Measurements from ENCODE around the gene PLCG1.
"Not testable (repeated sequence)": the region's sequence is repeated elsewhere in the genome, so short reads cannot be mapped to it uniquely, and the experiment has no call there.

Gene PLCG1

DNA sequence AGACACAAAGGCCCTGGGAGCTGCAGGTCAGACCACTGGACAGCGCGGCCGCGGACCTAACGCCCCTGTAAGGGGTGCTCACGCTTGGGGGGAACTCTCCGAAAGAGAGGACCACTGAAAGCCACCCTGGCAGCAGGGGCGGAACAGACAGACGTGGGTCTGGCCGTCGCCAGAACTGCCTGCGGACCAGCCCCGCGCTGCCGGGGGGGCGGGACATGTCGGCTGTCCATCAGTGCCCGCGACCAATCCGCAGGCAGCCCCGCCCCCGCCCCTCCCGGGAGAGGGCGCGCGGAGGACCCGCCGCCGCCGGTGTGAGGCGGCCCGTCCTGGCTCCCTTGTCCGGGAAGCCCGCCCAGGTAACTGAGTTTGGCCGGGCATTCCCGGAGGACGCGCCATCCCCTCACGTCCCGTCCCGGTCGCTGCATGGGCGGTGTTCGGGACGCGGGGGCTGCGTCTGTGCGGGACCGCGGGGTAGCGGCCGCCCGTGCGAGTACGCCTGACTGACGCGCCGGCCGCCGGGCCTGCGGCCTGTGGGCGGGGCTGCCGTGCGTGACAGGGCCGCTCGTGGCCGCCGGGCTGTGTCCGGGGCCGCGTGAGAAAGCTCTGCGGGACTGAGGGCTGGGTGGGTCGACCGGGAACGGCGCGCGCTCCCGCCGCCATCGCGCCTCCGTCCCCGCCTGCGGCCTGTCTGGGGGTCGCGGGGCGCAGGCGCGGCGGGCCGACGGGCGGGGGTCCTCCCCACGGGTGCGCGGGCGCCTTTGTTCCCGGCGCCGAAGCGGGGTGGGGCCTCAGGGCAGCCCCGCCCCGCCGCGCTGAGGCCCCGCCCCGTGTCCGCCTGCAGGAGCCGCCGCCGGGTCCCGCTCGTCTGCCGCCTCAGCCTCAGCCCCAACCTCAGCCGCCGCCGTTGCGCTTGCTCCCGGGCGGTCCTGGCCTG, at the start of gene PLCG1:
Gene PLCG1, plus strand, starts transcription at position 864 of the 934 bp plus-strand sequence. CDS start 99 bp downstream, outside the sequence.
- in situ Hi-C loops (cut with MboI; ENCODE audit: low sequenced_read_pairs) = no loop called here

DNA sequence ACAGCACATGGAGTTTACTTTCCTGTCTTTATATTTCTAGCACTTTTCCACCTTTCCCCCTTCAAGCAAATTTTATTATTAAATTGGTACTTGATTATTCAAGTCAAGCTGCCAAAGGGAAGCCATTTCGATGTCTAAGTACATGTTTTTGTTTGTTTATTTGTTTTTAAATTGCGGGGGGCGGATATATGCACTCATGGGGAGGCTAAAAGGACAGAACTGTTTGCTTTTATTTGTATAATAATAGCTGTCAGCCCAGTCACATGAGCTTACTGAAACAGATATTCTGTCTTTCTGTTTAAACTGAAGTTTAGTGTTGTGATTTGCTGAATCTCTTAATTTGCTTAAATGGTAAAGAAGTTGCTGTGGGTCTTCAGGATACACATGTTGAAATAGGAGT, 49.6 kb upstream of the PLCG1 start:
- in situ Hi-C loops (cut with MboI; ENCODE audit: low sequenced_read_pairs) = no loop called here

DNA sequence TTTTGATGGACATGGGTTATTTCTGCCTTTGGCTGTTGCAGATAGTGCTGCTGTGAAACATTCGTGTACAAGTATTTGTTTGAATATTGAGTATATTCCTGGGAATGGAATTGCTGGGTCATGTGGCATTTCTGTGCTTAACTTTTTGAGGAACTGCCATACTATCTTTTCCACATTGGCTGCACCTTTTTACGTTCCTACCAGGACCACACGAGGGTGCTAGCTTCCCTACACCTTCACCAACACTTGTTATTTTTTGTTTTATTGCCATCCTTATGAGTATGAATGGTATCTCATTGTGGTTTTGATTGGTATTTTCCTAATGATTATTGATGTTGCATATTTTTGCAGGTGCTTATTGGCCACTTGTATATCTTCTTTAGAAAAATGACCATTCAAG, 47.8 kb upstream of the PLCG1 start:
- in situ Hi-C loops (cut with MboI; ENCODE audit: low sequenced_read_pairs) = no loop called here

DNA sequence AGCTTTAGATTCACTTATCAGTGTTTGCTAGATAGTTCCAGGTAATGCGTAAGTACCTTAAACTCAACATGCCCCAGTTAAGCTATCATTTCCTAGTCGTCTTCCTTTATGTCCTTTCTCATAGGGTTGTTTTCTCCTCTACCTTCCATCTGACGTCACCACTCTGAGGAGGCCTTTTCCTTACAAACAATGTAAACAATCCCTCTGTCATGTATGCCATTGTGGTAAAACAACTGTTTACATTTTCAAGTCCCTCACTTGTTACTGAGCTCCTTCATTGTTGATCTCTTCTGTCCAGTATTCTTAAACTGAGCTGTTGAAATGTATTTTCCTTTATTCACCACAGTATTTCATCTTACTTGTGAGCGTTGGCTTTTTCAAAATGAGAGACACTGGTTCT, 45.4 kb upstream of the PLCG1 start:
- in situ Hi-C loops (cut with MboI; ENCODE audit: low sequenced_read_pairs) = no loop called here

DNA sequence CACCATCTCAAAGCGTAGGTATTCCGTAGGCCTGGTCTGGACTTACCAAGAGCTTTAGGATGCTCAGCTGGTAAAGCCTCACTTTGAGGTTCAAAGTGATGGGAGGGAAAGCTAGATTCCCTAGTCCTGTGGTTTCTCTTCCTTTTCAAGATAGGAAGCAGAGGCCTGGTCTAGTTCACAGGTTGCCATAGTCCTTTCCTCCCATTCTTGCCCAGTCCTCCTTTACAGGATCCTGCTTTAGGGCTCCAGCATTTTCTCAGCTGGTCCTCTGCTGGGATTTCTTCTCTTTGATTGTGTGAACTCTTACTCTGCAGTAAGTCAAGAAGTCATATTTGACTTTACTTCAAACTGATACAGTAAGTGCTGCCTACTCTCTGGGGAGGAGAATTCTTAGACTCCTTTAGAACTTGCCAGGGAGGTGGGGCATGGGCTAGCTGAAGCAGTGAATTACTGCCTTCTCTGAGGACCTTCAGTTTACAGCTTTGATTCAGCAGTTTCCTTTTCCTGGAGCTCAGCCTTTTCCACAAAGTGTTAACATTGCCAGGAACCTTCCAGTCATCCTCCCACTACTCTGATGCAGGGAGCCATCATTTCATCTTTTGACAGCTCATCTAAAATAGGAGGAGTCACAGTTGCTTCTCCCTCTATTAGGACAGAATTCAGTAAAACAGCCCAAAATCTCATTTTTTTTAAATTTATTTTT, 42.8 kb upstream of the PLCG1 start:
- in situ Hi-C loops (cut with MboI; ENCODE audit: low sequenced_read_pairs) = no loop called here

DNA sequence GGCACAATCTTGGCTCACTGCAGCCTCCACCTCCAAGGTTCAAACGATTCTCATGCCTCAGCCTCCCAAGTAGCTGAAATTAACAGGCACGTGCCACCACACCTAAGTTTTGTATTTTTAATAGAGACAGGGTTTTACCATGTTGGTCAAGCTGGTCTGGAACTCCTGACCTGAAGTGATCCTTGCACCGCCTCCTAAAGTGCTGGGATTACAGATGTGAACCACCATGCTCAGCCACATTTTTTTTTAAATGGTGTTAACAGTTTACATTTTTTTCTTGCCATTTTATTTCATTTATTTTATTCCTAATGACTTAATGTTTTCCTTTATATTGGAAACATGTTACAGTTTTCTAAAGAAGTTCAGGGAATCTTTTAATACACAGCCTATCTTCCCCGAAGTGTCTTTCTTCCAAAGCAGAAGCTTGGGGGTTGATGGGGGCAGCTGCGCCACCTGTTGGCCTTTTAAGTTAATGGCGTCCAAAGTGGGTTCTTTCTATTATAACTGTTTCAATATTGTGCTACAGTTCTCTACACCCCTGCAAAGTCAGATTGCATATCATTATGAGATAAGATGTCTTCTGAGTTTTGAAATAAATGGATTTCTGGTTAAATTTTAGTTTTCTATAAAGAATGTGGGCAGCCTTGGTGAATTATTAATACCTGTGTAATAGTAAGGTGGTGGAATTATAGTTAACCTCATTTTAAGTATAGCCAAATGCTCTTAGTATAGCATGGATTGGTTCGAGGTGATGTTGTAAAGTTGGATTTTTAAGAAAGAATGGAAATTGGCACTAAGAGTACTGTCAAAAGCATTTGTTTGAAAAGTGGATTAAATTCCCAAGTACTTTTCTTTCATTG, 42.0 kb upstream of the PLCG1 start:
- in situ Hi-C loops (cut with MboI; ENCODE audit: low sequenced_read_pairs) = no loop called here

DNA sequence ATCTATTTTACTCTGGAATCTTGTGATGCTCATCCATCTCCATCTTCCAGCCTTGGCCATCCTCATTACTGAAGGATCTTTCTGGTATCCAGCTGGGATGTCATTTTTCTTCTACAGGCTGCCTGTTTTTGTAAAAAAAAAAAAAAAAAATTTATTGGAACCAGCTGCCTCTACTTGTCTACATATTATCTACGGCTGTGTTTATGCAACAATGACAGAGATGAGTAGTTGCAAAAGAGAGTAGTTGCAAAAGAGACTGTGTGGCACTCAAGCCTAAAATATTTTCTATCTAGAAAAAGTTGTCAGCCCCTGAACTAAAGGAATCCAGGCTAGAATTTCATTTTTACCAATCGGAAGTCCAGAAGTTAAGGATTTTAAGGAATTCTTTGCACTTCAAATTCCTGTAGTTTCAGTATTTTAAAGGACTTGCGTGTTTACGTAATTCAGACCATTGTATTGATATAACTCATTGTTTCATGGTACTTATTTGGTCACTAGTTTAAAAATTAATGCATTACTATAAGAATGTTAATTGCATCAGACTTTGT, 38.6 kb upstream of the PLCG1 start:
- in situ Hi-C loops (cut with MboI; ENCODE audit: low sequenced_read_pairs) = no loop called here

DNA sequence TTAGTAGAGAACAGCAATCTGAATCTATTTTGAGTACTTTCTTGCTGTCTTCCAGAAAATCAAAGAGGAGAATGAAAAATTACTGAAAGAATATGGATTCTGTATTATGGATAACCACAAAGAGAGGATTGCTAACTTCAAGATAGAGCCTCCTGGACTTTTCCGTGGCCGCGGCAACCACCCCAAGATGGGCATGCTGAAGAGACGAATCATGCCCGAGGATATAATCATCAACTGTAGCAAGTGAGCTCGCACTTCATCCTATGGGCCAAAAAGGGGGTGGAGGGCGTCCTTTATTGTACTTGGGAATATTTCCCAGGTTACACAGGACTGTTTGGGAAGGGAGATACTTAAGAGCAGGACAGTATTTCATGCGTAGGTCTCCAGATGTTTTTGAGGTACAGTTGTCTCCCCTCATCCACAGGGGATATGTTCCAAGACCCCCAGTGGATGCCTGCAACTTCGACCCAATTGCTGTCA, 37.3 kb upstream of the PLCG1 start:
- in situ Hi-C loops (cut with MboI; ENCODE audit: low sequenced_read_pairs) = loop anchor here (5.0 kb wide), 1 partner anchor 123 kb away; no protein-coding TSS in a partner anchor

DNA sequence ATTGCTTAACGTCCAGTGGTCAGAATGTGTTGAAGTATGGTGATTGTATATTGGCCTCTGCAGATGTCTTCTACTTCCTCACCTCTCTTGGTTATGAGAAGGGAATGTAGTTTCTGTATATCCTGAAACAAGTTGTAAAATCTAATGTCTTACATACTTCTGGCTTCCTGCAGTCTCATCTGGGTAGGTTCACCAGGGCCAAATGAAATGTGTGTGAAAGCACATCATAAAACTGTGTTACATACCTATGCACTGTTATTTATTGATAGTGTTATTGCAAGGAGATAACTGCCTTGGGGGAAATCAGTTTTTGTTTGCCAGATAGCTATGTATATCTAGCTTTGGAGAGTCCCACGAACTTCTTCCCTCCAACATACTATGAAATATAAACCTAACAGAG, 35.7 kb upstream of the PLCG1 start:
- in situ Hi-C loops (cut with MboI; ENCODE audit: low sequenced_read_pairs) = loop anchor here (5.0 kb wide), 1 partner anchor 124 kb away; no protein-coding TSS in a partner anchor

DNA sequence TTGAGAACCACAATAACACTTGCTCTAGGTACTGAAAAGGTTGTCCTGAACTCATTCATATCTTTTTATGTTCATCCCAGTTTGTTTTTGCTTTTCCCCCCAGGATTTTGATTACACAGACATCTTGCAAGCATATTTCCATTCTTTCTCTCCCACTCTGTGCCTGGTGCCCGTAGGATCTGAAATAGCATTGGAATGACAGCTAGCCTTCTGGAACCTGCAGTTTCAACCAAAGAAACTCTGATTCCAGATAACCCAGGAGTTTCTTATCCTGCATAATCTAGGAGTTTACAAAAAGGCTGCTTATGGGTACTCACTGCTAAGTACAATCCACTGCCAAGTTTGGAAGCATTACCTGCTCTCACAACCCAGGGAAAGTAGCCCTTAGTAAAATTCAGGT, 28.8 kb upstream of the PLCG1 start:
- in situ Hi-C loops (cut with MboI; ENCODE audit: low sequenced_read_pairs) = no loop called here

DNA sequence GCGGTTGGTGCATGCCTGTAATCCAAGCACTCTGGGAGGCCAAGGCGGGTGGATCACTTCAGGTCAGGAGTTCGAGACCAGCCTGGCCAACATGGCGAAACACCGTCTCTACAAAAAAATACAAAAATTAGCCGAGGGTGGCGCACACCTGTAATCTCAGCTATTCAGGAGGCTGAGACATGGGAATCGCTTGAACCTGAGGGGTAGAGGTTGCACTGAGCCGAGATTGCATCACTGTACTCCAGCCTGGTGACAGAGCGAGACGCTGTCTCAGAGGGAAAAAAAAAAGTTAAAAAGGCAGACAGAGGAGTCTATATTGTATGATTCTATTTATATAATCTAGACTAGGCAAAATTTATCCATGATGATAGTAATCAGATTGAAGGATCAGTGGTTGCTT, 27.3 kb upstream of the PLCG1 start:
- in situ Hi-C loops (cut with MboI; ENCODE audit: low sequenced_read_pairs) = no loop called here

DNA sequence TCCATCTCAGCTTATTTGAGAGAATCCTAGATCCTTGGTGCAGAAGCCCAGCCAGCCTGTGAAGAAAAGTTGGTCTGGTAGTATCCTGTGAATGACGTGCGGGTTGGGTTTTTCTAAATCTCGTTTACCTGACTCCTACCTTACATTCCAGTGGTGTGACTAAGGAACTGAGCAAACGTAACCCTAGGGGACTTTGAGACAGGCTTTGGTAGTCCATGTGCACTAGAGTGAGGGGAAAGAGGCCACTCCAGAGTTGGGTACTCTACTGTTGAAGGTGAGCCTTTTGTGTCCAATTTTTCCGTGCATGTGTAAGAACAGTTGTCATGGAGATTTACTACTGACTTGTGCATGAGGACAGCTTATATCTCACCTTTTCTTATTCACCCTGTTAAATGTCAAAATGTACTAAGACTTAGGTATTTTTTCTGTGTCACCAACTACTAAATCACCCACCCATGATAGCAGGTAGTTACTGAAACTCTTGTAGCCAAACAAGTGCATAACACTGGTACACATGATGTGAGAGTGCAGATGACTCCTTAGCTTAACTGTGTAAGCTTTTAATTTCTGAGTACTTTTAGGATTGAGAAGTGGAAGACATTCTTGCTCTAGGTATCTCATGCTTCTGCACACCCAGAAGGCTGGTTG, 26.3 kb upstream of the PLCG1 start:
- in situ Hi-C loops (cut with MboI; ENCODE audit: low sequenced_read_pairs) = no loop called here

DNA sequence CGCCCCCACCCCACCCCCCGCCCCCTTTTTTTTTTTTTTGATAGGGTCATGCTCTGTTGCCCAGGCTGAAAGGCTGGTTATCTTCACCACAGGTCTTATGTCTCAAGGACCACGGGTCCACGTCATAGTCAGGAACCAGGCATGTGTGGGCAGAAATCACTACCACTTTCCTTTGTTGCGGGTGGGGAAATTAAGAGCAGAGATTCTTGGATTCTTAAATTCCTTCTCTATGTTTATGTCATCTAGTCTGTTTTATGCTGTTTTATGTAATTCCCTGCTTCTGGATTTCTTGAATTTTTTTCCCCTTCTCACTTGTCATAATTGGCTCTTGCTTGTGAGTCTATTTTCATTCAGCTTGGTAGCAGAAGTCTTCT, 25.8 kb upstream of the PLCG1 start:
- in situ Hi-C loops (cut with MboI; ENCODE audit: low sequenced_read_pairs) = no loop called here

DNA sequence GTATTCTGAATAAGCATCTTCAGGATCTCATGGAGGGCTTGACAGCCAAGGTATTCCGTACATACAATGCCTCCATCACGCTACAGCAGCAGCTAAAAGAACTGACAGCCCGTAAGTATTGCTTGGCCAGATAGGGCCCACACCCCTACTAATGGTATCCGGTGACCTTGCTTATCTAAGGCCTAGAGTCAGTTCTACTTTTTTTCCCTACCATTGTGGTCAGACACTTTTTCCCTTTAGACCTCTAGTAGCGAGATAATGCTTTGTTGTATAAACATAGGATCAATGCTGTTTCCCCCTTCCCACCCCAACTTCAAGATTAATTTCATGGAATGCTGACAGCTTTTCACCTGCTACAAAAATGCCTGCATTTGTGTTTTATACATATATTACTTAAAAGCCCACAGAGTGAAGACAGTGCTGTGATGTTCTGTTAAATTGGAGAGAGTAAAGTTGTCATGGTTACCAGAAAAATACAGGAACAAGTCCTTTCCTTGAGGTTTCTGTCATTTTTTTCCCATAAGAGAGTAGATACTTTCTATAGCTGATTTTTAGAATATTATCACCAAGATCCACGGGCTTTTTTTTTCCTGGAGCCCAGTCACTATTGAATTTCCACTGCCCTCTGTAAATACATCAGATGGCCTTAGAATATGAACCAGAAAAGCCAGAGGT, 20.9 kb upstream of the PLCG1 start:
- in situ Hi-C loops (cut with MboI; ENCODE audit: low sequenced_read_pairs) = no loop called here

DNA sequence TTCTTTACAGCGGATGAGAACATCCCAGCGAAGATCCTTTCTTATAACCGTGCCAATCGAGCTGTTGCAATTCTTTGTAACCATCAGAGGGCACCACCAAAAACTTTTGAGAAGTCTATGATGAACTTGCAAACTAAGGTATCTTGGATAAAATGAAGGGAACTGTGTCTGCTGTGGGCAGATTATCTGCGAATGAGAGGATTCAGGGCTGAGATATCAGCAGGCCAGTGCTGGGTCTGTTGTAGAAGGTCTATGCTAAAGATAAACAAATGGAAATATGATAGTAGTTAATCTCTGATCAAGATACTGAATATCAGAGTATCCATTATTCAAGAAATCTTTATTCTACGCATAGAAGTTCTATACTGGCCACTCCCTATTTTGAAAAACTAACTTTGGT, 19.2 kb upstream of the PLCG1 start:
- in situ Hi-C loops (cut with MboI; ENCODE audit: low sequenced_read_pairs) = not testable (repeated sequence)

DNA sequence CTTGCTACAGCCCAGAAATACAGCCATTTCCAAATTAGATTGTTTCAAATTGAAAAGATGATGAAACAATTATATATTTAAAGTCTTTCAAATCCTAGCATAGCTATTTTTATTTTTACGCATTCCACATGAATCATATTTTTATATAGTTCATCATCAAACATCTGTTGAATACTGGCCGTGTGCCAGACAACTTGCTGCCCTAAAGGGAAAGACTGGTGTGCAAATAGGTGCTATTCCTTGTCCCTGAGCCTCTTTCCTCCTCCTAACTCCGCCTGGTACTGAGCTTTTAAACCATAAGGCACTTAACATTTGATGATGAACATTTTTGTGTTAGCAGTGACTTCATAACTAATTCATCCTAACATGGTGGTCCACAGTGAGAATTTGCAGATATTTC, 18.7 kb upstream of the PLCG1 start:
- in situ Hi-C loops (cut with MboI; ENCODE audit: low sequenced_read_pairs) = no loop called here

DNA sequence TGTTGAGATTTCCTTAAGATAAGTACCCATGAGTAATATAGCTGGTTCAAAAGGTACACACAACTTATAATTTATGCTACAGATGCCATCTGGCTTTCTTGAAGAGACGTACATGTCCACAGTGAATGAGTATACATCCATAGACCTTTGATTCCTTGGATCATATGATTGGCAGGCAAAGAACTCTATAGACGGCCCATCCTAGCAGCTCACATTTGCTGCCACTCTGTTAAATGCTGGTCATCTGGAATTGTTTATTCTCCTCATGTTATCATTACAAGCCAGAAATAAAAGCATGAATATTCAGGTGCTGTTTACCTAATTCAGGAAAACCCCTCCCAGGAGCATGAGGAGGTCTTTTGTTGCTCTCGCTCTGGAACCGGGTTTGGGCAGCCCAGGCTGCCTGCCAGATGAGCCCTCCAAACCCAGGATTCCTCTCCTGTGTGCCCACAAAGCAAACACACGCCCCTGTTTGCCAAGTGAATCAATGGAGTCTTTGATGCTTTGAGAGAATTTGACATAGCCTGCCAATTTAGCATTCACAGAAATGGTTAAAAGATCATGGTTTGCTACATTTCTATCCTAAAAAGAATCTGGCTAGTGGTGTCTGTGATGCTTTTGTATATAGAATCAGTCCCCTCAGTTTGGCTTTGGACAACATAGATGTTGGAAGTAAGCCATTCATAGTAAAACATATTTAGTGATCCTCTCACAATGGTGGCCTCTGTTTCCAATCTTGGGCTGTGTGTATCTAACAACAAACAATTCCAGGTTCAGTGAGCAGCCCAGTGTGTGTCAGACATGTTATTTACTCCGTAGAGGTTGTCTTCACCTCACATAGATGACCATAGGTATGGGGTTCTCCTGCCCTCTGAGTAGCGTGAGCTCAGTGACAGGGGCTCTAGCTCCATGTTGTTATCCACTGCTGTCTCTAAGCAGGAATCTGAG, 17.5 kb upstream of the PLCG1 start:
- in situ Hi-C loops (cut with MboI; ENCODE audit: low sequenced_read_pairs) = no loop called here

DNA sequence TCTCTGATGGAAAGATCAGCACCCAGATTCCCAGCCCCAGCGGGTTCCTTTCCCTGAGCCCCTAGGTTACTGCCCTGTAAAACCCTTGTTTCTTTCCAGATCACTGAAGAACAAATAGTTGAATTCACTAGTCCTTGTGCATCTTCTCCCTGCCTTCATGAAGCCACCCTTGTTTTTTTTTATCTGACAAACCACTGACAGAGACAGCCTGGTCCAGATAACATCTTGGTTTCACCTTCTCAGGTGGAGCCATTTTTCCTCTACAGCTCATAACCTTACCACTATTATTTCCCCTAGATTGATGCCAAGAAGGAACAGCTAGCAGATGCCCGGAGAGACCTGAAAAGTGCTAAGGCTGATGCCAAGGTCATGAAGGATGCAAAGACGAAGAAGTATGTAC, 15.9 kb upstream of the PLCG1 start:
- in situ Hi-C loops (cut with MboI; ENCODE audit: low sequenced_read_pairs) = no loop called here

DNA sequence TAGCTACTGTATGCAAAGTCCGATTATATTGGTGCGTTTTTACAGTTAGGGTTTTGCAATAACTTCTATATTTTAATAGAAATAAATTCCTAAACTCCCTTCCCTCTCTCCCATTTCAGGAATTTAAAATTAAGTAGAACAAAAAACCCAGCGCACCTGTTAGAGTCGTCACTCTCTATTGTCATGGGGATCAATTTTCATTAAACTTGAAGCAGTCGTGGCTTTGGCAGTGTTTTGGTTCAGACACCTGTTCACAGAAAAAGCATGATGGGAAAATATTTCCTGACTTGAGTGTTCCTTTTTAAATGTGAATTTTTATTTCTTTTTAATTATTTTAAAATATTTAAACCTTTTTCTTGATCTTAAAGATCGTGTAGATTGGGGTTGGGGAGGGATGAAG, 13.7 kb upstream of the PLCG1 start:
- in situ Hi-C loops (cut with MboI; ENCODE audit: low sequenced_read_pairs) = no loop called here

Data from HL-60/S4 (cell line).